Activated T-cell treated with anti-CD3 and anti-CD28 coated beads for 1 hour (primary cell): Measurements from ENCODE around the gene ERCC8.
A peak's percentile ranks its signal among the peaks of the same experiment; 100 is the strongest.
"Not testable (repeated sequence)": the region's sequence is repeated elsewhere in the genome, so short reads cannot be mapped to it uniquely, and the experiment has no call there.

Source experiments
- DNase-seq: peaks from one replicate; pipeline ENCODE4 v3.0.0-alpha.2; 2020; ENCODE audit warnings: low read depth

ERCC8 gene, protein sequence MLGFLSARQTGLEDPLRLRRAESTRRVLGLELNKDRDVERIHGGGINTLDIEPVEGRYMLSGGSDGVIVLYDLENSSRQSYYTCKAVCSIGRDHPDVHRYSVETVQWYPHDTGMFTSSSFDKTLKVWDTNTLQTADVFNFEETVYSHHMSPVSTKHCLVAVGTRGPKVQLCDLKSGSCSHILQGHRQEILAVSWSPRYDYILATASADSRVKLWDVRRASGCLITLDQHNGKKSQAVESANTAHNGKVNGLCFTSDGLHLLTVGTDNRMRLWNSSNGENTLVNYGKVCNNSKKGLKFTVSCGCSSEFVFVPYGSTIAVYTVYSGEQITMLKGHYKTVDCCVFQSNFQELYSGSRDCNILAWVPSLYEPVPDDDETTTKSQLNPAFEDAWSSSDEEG

DNA sequence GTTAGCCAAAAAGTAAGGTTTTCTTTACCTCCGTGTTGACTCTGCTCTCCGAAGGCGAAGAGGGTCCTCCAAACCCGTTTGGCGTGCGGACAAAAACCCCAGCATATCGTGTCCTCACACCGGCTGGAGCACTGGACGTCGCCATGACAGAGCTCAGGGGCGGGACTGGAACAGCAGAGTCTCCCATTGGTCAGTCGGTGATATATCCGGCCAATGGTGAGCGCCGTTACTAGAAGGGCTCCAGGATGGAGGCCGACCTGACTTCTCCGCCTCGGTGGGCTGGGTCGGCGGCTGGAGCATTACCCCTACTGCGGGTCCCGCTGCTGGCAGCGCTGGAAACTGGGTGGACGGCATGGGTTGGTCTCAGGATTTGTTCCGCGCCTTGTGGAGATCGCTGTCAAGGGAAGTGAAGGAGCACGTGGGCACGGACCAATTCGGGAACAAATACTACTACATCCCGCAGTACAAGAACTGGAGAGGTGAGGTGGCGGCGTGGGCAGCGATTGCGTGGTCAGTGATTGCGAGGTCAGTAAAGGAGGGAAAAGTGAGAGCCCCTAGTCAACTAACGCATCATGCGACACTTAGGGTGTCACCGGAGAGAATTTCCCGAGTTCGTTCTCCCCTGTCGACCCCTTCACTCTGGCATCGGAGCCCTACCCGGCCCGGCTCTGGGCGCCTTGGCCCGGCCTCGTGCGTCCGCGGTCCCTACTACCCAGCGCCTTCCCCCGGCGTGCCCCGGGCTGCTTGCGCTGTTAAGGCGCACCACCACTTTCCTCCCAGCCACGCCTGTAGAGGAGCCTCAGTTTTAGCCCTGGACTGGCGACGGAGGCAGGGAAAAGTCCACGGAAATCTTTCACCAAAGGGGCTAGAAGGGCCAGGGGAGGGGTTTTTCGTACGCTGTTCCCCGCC, at the start of gene ERCC8, which contains the start of gene NDUFAF2:
Gene ERCC8, minus strand, starts transcription at position 167 of the 909 bp plus-strand sequence. Its CDS starts 62 bp downstream, at position 105.
Gene NDUFAF2, plus strand, starts transcription at position 302 of the 909 bp plus-strand sequence. Its CDS starts 51 bp downstream, at position 353.
- peak; percentile 76 for DNase-seq

DNA sequence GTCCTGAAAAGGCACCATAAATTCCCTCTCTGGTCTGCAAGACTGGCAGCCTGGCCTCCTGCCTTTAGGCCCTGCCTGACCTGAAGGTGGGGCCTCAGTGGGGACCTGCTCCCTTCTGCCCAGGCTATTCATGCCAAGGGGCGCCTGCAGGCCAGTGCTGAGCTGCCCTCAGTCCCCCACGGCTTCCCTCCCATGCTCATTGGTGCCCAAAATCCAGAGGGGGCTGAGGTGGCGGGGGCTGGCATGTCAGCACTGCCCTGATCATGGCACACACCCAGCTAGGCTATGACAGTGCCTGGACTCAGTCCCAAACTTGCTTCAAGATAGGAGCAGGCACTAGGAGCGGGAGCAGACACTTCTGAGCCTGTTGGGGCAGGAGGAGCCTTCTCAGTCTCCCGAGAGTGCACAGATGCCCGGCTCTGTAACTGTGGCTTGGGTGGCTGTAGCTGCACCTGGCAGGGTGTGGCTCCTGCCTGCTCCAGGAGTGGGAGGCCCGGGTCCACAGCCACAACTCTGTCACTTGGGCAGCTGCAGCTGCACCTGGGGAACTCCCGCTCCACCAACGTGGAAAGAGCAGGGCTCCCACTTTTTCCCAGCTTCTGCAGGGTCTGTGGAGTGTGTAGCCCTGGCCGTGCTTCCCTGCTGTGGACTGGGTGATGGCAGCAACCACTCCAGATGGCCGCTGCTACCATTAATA, 49.2 kb upstream of the ERCC8 start:
- DNase-seq, result no peak

GRCh38 chr5:60993425-60993824, 48.6 kb upstream of the ERCC8 start:
- DNase-seq, result no peak

GRCh38 chr5:60992871-60993270, 48.0 kb upstream of the ERCC8 start:
- DNase-seq, result no peak

GRCh38 chr5:60989790-60990189, 44.9 kb upstream of the ERCC8 start:
- DNase-seq, result no peak

- DNase-seq, result not testable (repeated sequence)
Measured at GRCh38 chr5:60982127-60982526, 37.3 kb upstream of the ERCC8 start.

- DNase-seq, result no peak
Measured at GRCh38 chr5:60980511-60980910, 35.6 kb upstream of the ERCC8 start.

GRCh38 chr5:60978968-60979367, 34.1 kb upstream of the ERCC8 start:
- no peak for DNase-seq

DNA sequence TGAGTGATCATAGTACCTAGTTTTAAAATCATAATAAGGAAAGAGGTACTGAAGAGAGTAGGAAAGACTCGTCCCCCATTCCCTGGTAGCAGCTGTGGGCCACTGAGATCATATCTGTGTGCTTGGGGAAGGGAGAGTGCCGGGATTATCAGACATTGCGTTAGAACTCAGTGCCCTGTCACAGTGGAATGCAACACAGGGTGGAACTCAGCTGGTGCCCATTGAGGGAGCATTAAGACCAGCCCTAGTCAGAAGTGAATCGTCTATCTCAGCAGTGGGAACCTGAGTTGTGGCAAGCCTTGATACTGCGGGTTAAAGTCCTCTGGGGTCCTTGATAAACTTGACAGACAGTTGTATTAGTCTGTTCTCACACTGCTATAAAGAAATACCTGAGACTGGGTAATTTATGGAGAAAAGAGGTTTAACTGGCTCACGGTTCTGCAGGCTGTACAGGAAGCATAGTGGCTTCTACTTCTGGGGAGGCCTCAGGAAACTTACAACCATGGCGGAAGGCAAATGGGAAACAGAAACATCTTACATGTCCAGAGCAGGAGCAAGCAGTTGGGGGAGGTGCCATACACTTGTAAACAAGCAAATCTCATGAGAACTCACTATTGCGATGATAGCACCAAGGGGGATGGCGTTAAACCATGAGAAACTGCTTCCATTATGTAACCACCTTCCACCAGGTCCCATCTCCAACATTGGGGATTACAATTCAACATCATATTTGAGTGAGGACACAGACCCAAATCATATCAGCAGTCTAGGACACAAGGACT, 33.3 kb upstream of the ERCC8 start:
- DNase-seq, result no peak

- no peak for DNase-seq
Measured at GRCh38 chr5:60972231-60972630, 27.4 kb upstream of the ERCC8 start.

- DNase-seq, result no peak
Measured at GRCh38 chr5:60961685-60962084, 16.8 kb upstream of the ERCC8 start.

GRCh38 chr5:60960591-60960990, 15.7 kb upstream of the ERCC8 start:
- DNase-seq, result no peak

DNA sequence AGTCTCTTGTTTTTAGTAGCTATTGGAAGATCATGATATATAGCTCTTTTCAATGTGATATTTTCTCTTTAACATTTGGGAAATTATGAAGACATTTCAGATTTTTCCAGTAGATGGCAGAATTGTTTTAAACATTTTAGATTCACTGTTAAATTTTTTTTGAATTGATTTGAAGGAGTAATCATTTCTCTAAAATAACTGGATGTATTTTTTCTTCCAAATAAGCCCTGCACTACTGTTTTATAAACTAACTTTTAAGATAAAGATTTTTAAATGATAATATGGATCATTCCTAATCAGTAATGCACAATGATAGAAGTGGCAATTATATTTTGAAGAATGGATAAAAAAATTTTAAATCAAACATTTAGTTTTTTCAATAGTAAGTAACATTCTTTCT, 14.3 kb upstream of the ERCC8 start:
- DNase-seq, result no peak

DNA sequence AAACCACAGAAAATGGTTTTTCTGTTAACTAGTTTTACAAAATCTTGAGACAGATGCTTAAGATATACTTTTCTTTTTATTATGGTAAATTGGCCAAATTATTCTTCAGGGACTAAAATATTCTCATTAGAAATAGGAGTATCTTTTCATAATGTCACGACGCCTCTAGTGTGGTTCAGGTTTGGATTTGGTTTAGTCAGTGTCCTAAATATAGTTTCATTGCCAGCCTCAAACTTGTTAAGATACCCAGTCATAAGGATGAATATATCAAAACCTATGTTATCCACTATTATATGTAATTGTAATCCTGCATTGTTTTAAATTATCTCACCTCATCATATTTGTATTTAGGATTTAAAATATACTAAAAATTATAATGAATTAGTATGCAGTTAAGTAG, 13.8 kb upstream of the ERCC8 start:
- DNase-seq, result no peak

DNA sequence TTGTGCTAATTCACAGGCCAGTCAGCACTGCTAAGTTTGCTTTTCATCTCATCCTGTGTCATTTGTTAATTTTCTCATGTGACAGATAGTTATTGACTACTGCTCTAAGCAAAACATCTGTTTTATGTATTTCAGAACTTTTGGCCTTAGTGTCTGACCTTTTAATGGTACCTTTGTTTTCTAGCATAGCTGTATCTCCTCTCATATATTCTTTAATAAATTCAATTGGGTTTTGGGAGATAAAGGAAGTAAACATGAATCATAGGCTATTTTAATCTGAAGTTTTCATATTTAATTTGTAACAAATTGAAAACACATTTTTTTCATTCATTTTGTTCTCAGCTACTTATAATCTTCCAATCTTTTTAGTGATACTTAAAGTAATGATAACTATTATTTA, 13.2 kb upstream of the ERCC8 start:
- no peak for DNase-seq

DNA sequence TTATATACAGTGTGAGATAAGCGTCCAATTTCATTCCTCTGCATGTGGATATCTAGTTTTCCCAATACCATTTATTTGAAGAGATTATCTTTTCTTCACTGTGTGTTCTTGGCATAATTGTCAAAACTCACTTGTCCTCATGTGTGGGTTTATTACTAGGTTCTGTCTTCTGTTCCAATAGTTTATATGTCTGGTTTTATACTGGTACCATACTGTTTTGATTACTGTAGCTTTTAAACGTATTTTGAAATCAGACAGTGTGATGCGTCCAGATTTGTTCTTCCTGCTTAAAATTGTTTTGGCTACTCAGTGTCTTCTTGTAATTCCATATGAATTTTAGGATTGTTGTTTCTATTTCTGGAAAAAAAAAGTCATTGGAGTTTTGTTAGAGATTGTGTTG, 10.4 kb upstream of the ERCC8 start:
- no peak for DNase-seq

DNA sequence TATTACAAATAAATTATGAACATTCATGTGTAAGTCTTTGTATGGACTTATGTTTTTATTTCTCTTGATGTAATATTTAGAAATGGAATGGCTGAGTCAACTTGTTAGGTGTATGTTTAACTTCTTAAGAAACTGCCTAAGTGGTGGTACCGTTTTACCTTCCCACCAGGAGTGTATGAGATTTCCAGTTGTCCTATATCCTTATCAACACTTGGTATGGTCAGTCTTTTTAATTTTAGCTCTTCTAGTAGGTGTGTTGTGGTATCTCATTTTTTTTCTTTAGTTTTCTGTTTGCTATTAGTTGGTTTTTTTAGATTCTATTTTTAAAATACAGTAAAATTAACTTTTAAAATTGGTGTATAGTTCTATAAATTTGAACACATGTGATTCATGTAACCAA, 3.9 kb upstream of the ERCC8 start:
- DNase-seq, result no peak

GRCh38 chr5:60945813-60946187, 930 bp upstream of the ERCC8 start:
- peak; percentile 11 for DNase-seq

DNA sequence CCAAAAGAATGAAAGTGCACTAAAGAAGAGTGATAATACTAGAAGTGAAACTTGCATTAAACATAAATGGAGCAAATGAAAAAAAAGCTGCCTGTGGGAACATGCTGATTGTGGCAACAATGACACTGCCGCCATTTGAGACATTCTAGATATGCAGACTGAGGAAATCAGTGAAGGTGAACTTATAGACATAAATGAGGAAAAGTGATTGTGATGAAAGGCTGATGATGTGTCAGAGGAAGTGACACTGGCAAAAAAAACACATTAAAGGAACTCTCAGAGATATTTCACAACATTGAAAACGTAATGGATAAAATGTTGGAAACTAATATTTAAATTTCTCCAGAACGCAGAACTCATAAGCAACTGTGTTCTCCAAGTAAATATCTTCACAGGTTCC, 1.2 kb downstream of the ERCC8 start:
- no peak for DNase-seq

DNA sequence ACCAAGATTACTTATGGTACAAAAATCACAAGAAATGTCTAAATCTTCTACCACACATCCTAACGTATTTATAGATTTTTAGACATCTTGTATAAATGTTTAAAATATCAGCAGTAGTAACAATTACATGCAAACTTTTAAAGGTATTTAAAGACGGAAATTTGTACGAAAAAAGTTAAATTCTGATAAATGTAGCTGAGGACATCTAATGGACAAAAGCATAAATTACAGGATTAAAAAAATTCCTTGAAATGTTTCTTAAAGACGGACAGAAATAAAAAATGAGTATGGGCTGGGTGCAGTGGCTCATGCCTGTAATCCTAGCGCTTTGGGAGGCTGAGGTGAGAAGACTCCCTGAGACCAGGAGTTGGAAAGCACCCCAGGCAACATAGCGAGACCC, 15.8 kb downstream of the ERCC8 start:
- no peak for DNase-seq

DNA sequence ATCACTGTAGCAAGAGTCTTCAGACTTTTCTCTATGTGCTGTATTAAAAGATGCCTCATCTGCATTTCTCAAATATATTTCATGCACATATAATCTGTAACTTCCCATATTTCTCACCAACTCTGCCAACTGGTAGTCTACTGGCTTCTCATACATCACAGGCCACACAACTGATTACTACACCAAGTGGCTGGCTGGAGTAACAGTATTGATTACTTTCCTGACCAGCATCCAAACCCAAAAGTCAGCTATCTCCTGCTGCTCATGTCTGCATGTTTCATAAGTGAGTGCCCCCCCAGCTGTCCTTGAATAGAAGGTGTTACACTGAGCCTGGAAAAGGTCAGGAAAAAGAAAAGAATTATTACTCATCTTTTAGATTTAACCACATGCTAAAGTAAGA, 17.4 kb downstream of the ERCC8 start:
- DNase-seq, result no peak

DNA sequence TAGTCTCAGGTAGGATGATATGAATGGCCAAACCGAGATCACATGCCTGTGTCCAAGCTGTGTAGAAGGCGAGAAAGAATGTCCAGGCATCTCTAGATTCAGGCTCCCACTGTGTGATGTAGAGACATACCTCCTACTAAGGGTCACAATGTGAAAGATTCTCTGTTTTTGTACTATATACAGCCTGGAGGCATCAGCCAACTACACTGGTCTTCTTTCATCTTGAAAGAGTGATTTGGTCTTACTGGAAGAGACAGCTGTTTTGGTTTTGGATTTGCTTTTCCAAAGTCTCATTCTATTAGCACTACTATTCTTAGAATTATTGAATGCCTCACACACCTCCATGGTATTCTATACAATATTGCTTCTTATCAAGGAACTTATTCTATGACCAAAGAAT, 26.4 kb downstream of the ERCC8 start:
- DNase-seq, result no peak
